Measurements from ENCODE around the gene DMC1.

Gene DMC1

GRCh38 chr22:38566726-38567504 is 3.1 kb downstream of the DMC1 start:
- DNase-seq, result peak in 1 of 2 experiments; percentile 28

- DNase-seq, result no peak
Measured at GRCh38 chr22:38565441-38565840, 4.5 kb downstream of the DMC1 start.

- DNase-seq, result no peak
Measured at GRCh38 chr22:38564669-38565068, 5.3 kb downstream of the DMC1 start.

- no peak for DNase-seq
Measured at GRCh38 chr22:38554281-38554680, 15.7 kb downstream of the DMC1 start.

- no peak for DNase-seq
Measured at GRCh38 chr22:38549101-38549894, 20.7 kb downstream of the DMC1 start.

- no peak for DNase-seq
Measured at GRCh38 chr22:38540701-38541100, 29.3 kb downstream of the DMC1 start.

- DNase-seq, result no peak
Measured at GRCh38 chr22:38531251-38531938, 38.6 kb downstream of the DMC1 start.

- no peak for DNase-seq
Measured at GRCh38 chr22:38524429-38524828, 45.6 kb downstream of the DMC1 start.

- DNase-seq, result no peak
Measured at GRCh38 chr22:38523479-38523878, 46.5 kb downstream of the DMC1 start.

- DNase-seq, result no peak
Measured at GRCh38 chr22:38523029-38523428, 47.0 kb downstream of the DMC1 start.

- no peak for DNase-seq
Measured at GRCh38 chr22:38519453-38520250, 50.3 kb downstream of the DMC1 start.

- no peak for DNase-seq
Measured at GRCh38 chr22:38518620-38519019, 51.4 kb downstream of the DMC1 start.

GRCh38 chr22:38513063-38513462 is 56.9 kb downstream of the DMC1 start:
- DNase-seq, result no peak

- DNase-seq, result no peak
Measured at GRCh38 chr22:38510416-38510970, 59.5 kb downstream of the DMC1 start.

GRCh38 chr22:38506118-38506962 is 63.6 kb downstream of the DMC1 start, which contains the start of gene DDX17:
DDX17 (minus strand) TSS chr22:38506311.
- peak; percentile 69 to 86 for DNase-seq

- DNase-seq, result no peak
Measured at GRCh38 chr22:38505541-38506117, 64.4 kb downstream of the DMC1 start.

GRCh38 chr22:38504731-38505540 is 65.0 kb downstream of the DMC1 start:
- no peak for DNase-seq

GRCh38 chr22:38503021-38503420 is 67.0 kb downstream of the DMC1 start:
- DNase-seq, result no peak

- DNase-seq, result no peak
Measured at GRCh38 chr22:38501797-38502672, 67.9 kb downstream of the DMC1 start.
